Gastroesophageal sphincter (tissue), 2 donors: Measurements from ENCODE around the gene GH2.

Experiments used
- EP300 ChIP-seq: sonication (generic); formaldehyde crosslinking; IDR thresholded peaks from one replicate; pipeline ENCODE4 v1.6.1; 2017; ENCODE audit warnings: antibody characterized with exemption, mild to moderate bottlenecking
- POLR2A ChIP-seq, 2 donors: fragments of 450-650 bp; IDR thresholded peaks; one replicate each; pipeline ENCODE4 v1.6.1; 2017; ENCODE audit warnings: antibody characterized with exemption in 2 of 2, mild to moderate bottlenecking in 2 of 2, moderate library complexity in 1 of 2

- TF ChIP-seq POLR2A (IDR thresholded peaks at IDR 0.05) (no peak), EP300 (no peak)
These were observed 48.4 kb upstream of the GH2 start for GRCh38 chr17:63929860-63930766.
